HG02678 (cell line): Measurements from ENCODE around the gene NMNAT3.

Source experiments
- ATAC-seq: cut with Tn5 transposase; IDR thresholded peaks from one replicate; pipeline ENCODE4 v1.9.1; 2021; ENCODE audit warnings: mild to moderate bottlenecking, moderate library complexity; ENCODE audit not compliant: unreplicated experiment

The NMNAT3 gene

GRCh38 chr3:139523718-139524117, 154.1 kb downstream of the NMNAT3 start:
- ATAC-seq, result no peak

GRCh38 chr3:139523166-139523565, 154.6 kb downstream of the NMNAT3 start:
- ATAC-seq, result no peak

- no peak for ATAC-seq
Measured at GRCh38 chr3:139522421-139522820, 155.4 kb downstream of the NMNAT3 start.

- ATAC-seq, result no peak
Measured at GRCh38 chr3:139521816-139522215, 156.0 kb downstream of the NMNAT3 start.

GRCh38 chr3:139521144-139521543, 156.6 kb downstream of the NMNAT3 start:
- ATAC-seq, result no peak

GRCh38 chr3:139519998-139520737, 157.6 kb downstream of the NMNAT3 start:
- no peak for ATAC-seq

GRCh38 chr3:139518926-139519842, 158.6 kb downstream of the NMNAT3 start:
- ATAC-seq, result no peak

- ATAC-seq, result no peak
Measured at GRCh38 chr3:139518306-139518705, 159.5 kb downstream of the NMNAT3 start.

GRCh38 chr3:139517321-139518065, 160.3 kb downstream of the NMNAT3 start:
- ATAC-seq, result no peak

GRCh38 chr3:139514741-139515140, 163.0 kb downstream of the NMNAT3 start:
- ATAC-seq, result no peak
